ENCODE results near the gene PLEKHJ1. TPM values are rescaled to one million over a fixed set of nuclear protein-coding genes. Genes with fewer than 3 reads are reported as not detected.

PLEKHJ1 gene
- total RNA-seq, 3 donors from 2014 or later, result 69.0 to 92.2 (median 71.4) TPM

- Mint-ChIP-seq H3K36me3 (ENCODE audit: insufficient read depth) (no peaks in the 10 kb centered on the region), H3K4me1 (ENCODE audit: low read depth) (peaks cover 42% of the 10 kb centered on the region), H3K27me3 (ENCODE audit: low read depth) (peaks cover 7% of the 10 kb centered on the region), H3K4me3 (peak within 1 kb of the TSS; percentile 38), H3K9me3 (no peaks in the 10 kb centered on the region)
- no peak for ATAC-seq
- DNase-seq, result no peak
These were observed 20.0 kb upstream of the PLEKHJ1 start, which contains the start of gene JSRP1 for GRCh38 chr19:2255982-2256685. Gene JSRP1 (minus strand): TSS chr19:2256417. CDS start chr19:2255314, 1,103 bp downstream.

- Mint-ChIP-seq H3K27me3 (ENCODE audit: low read depth) (peaks cover 10% of the 10 kb centered on the region), H3K4me1 (ENCODE audit: low read depth) (peaks cover 40% of the 10 kb centered on the region), H3K9me3 (no peaks in the 10 kb centered on the region), H3K36me3 (ENCODE audit: insufficient read depth) (no peaks in the 10 kb centered on the region), H3K4me3 (no peak overlapping the region)
- ATAC-seq (no peak), DNase-seq (no peak)
These were observed 19.1 kb upstream of the PLEKHJ1 start for GRCh38 chr19:2255112-2255845.

GRCh38 chr19:2254064-2254872 is 18.1 kb upstream of the PLEKHJ1 start:
- Mint-ChIP-seq H3K27me3 (ENCODE audit: low read depth) (peaks cover 12% of the 10 kb centered on the region), H3K4me3 (peak overlapping the region; percentile 37), H3K4me1 (ENCODE audit: low read depth) (peaks cover 31% of the 10 kb centered on the region), H3K9me3 (no peaks in the 10 kb centered on the region), H3K36me3 (ENCODE audit: insufficient read depth) (no peaks in the 10 kb centered on the region)
- no peak for DNase-seq
- ATAC-seq, result no peak

GRCh38 chr19:2253106-2254063 is 17.3 kb upstream of the PLEKHJ1 start:
- no peaks in the 10 kb centered on the region for H3K9me3 Mint-ChIP-seq
- ATAC-seq (peak; percentile 23 to 39), DNase-seq (peak; percentile 54)
- peak overlapping the region; percentile 46 for H3K4me3 Mint-ChIP-seq
- peaks cover 24% of the 10 kb centered on the region for H3K4me1 Mint-ChIP-seq (ENCODE audit: low read depth)
- H3K27me3 Mint-ChIP-seq (ENCODE audit: low read depth), result peaks cover 12% of the 10 kb centered on the region
- H3K36me3 Mint-ChIP-seq (ENCODE audit: insufficient read depth), result no peaks in the 10 kb centered on the region

GRCh38 chr19:2252797-2253105 is 16.6 kb upstream of the PLEKHJ1 start:
- H3K4me3 Mint-ChIP-seq, result peak overlapping the region; percentile 46
- ATAC-seq, result peak; percentile 3
- H3K4me1 Mint-ChIP-seq (ENCODE audit: low read depth), result peaks cover 17% of the 10 kb centered on the region
- no peaks in the 10 kb centered on the region for H3K9me3 Mint-ChIP-seq
- no peak for DNase-seq
- H3K27me3 Mint-ChIP-seq (ENCODE audit: low read depth), result peaks cover 12% of the 10 kb centered on the region
- H3K36me3 Mint-ChIP-seq (ENCODE audit: insufficient read depth), result no peaks in the 10 kb centered on the region

GRCh38 chr19:2252055-2252796 is 16.1 kb upstream of the PLEKHJ1 start:
- H3K9me3 Mint-ChIP-seq, result no peaks in the 10 kb centered on the region
- no peak for DNase-seq
- ATAC-seq, result no peak

GRCh38 chr19:2251106-2252054 is 15.3 kb upstream of the PLEKHJ1 start:
- peak; percentile 30 to 35 for ATAC-seq
- no peaks in the 10 kb centered on the region for H3K9me3 Mint-ChIP-seq
- peaks cover 13% of the 10 kb centered on the region for H3K4me1 Mint-ChIP-seq (ENCODE audit: low read depth)
- peak overlapping the region; percentile 54 for H3K4me3 Mint-ChIP-seq
- peaks cover 12% of the 10 kb centered on the region for H3K27me3 Mint-ChIP-seq (ENCODE audit: low read depth)
- peaks cover 3% of the 10 kb centered on the region for H3K36me3 Mint-ChIP-seq (ENCODE audit: insufficient read depth)
- no peak for DNase-seq

More at GRCh38 chr19:2252055-2252796, 16.1 kb upstream of the PLEKHJ1 start:
- Mint-ChIP-seq H3K27me3 (ENCODE audit: low read depth) (peaks cover 12% of the 10 kb centered on the region), H3K4me3 (peak overlapping the region; percentile 54), H3K36me3 (ENCODE audit: insufficient read depth) (no peaks in the 10 kb centered on the region), H3K4me1 (ENCODE audit: low read depth) (peaks cover 16% of the 10 kb centered on the region)

- H3K4me3 Mint-ChIP-seq, result no peak overlapping the region
- peaks cover 13% of the 10 kb centered on the region for H3K4me1 Mint-ChIP-seq (ENCODE audit: low read depth)
- no peaks in the 10 kb centered on the region for H3K9me3 Mint-ChIP-seq
- peaks cover 12% of the 10 kb centered on the region for H3K27me3 Mint-ChIP-seq (ENCODE audit: low read depth)
- ATAC-seq (peak in 1 of 2 donors; percentile 0), DNase-seq (no peak)
- H3K36me3 Mint-ChIP-seq (ENCODE audit: insufficient read depth), result peaks cover 6% of the 10 kb centered on the region
These were observed 14.6 kb upstream of the PLEKHJ1 start for GRCh38 chr19:2250766-2251105.

- no peaks in the 10 kb centered on the region for H3K9me3 Mint-ChIP-seq
- no peak overlapping the region for H3K4me3 Mint-ChIP-seq
These were observed 14.0 kb upstream of the PLEKHJ1 start for GRCh38 chr19:2249880-2250765.

GRCh38 chr19:2249010-2249866 is 13.1 kb upstream of the PLEKHJ1 start, which contains the start of gene AMH:
Gene AMH (plus strand): TSS chr19:2249323. CDS start chr19:2249333, 10 bp downstream.
- no peaks in the 10 kb centered on the region for H3K9me3 Mint-ChIP-seq
- H3K36me3 Mint-ChIP-seq (ENCODE audit: insufficient read depth), result peaks cover 11% of the 10 kb centered on the region
- DNase-seq, result no peak
- no peak within 1 kb of the TSS for H3K4me3 Mint-ChIP-seq
- H3K4me1 Mint-ChIP-seq (ENCODE audit: low read depth), result peaks cover 13% of the 10 kb centered on the region
- ATAC-seq, result no peak
- H3K27me3 Mint-ChIP-seq (ENCODE audit: low read depth), result peaks cover 12% of the 10 kb centered on the region

More at GRCh38 chr19:2249880-2250765, 14.0 kb upstream of the PLEKHJ1 start:
- H3K27me3 Mint-ChIP-seq (ENCODE audit: low read depth), result peaks cover 12% of the 10 kb centered on the region
- DNase-seq (no peak), ATAC-seq (peak in 1 of 2 donors; percentile 7)
- peaks cover 13% of the 10 kb centered on the region for H3K4me1 Mint-ChIP-seq (ENCODE audit: low read depth)
- H3K36me3 Mint-ChIP-seq (ENCODE audit: insufficient read depth), result peaks cover 8% of the 10 kb centered on the region

Measured in activated T-cell treated with anti-CD3 and anti-CD28 coated beads, Interleukin-2, amount 50 U/mL, for 4 hours (primary cell).